ENCODE data around the gene CYP11A1. TPM values are rescaled to one million over a fixed set of nuclear protein-coding genes. Genes with fewer than 3 reads are reported as not detected.
"Not testable (repeated sequence)": the region's sequence is repeated elsewhere in the genome, so short reads cannot be mapped to it uniquely, and the experiment has no call there.

CYP11A1 gene
- polyA plus RNA-seq, 4 donors: 1.2 to 1.9 (median 1.6) TPM

GRCh38 chr15:74400915-74401757 is 33.7 kb upstream of the CYP11A1 start:
- no peak for DNase-seq (ENCODE audit: low read depth in 4 of 4, low spot score in 2 of 4)

GRCh38 chr15:74400313-74400860 is 32.9 kb upstream of the CYP11A1 start:
- no peak for DNase-seq (ENCODE audit: low read depth in 4 of 4, low spot score in 2 of 4)

GRCh38 chr15:74399511-74400312 is 32.3 kb upstream of the CYP11A1 start:
- no peak for DNase-seq (ENCODE audit: low read depth in 4 of 4, low spot score in 2 of 4)

GRCh38 chr15:74399100-74399499 is 31.7 kb upstream of the CYP11A1 start:
- DNase-seq (ENCODE audit: low read depth in 4 of 4, low spot score in 2 of 4): no peak

GRCh38 chr15:74398183-74398582 is 30.7 kb upstream of the CYP11A1 start:
- no peak for DNase-seq (ENCODE audit: low read depth in 4 of 4, low spot score in 2 of 4)

GRCh38 chr15:74397239-74398068 is 30.0 kb upstream of the CYP11A1 start:
- no peak for DNase-seq (ENCODE audit: low read depth in 4 of 4, low spot score in 2 of 4)

- DNase-seq (ENCODE audit: low read depth in 4 of 4, low spot score in 2 of 4): no peak
These were observed 29.2 kb upstream of the CYP11A1 start for GRCh38 chr15:74396445-74397238.

- DNase-seq (ENCODE audit: low read depth in 4 of 4, low spot score in 2 of 4): no peak
These were observed 28.6 kb upstream of the CYP11A1 start for GRCh38 chr15:74396146-74396438.

- no peak for DNase-seq (ENCODE audit: low read depth in 4 of 4, low spot score in 2 of 4)
These were observed 28.1 kb upstream of the CYP11A1 start for GRCh38 chr15:74395319-74396145.

- DNase-seq (ENCODE audit: low read depth in 4 of 4, low spot score in 2 of 4): no peak
These were observed 26.8 kb upstream of the CYP11A1 start for GRCh38 chr15:74394090-74394846.

GRCh38 chr15:74393423-74393822 is 26.0 kb upstream of the CYP11A1 start:
- DNase-seq (ENCODE audit: low read depth in 4 of 4, low spot score in 2 of 4): no peak

- no peak for DNase-seq (ENCODE audit: low read depth in 4 of 4, low spot score in 2 of 4)
These were observed 25.5 kb upstream of the CYP11A1 start for GRCh38 chr15:74392902-74393301.

GRCh38 chr15:74392451-74392830 is 25.0 kb upstream of the CYP11A1 start:
- no peak for DNase-seq (ENCODE audit: low read depth in 4 of 4, low spot score in 2 of 4)

GRCh38 chr15:74391582-74392450 is 24.4 kb upstream of the CYP11A1 start:
- no peak for DNase-seq (ENCODE audit: low read depth in 4 of 4, low spot score in 2 of 4)

GRCh38 chr15:74390647-74391288 is 23.3 kb upstream of the CYP11A1 start:
- no peak for DNase-seq (ENCODE audit: low read depth in 4 of 4, low spot score in 2 of 4)

- DNase-seq (ENCODE audit: low read depth in 4 of 4, low spot score in 2 of 4): not testable (repeated sequence)
These were observed 22.7 kb upstream of the CYP11A1 start for GRCh38 chr15:74390049-74390646.

All from left renal cortex interstitium (tissue), 4 donors.